Measurements from ENCODE around the gene AMPD3. TPM values are rescaled to one million over a fixed set of nuclear protein-coding genes. Genes with fewer than 3 reads are reported as not detected.

The AMPD3 gene
- total RNA-seq, 1 donor from 2014 or later: 3.0 TPM

DNA sequence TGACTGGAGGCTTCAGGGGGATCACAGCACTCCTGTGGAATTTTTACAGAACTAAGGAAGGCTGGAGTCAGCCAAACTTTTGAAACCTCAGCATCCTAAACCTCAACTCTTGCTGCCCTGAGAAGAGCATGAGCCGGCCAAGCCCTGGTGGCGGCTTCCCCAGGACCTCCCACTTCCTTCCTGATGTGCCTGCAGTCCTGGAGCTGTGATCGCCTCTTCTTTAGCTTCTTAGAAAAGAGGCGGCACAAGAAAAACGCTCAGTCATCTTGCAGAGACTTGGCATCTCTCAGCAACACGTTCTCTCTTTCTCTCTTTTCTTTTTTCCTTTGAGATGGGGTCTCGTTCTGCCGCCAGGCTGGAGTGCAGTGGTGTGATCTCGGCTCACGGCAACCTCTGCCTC lies 40.4 kb upstream of the AMPD3 start:
- Histone ChIP-seq H3K9me3 (ENCODE audit: low read depth) (no peaks in the 10 kb centered on the region), H3K9ac (no peak overlapping the region), H3K36me3 (no peaks in the 10 kb centered on the region), H3K4me3 (no peak overlapping the region), H3K4me1 (no peaks in the 10 kb centered on the region), H3K79me2 (ENCODE audit: low read depth) (no peaks in the 10 kb centered on the region), H3K27ac (no peak overlapping the region), H3F3A (ENCODE audit: low read depth) (no peaks in the 10 kb centered on the region), H3K27me3 (no peaks in the 10 kb centered on the region), H4K20me1 (ENCODE audit: low read depth) (no peaks in the 10 kb centered on the region), H2AFZ (replicated peaks) (peak overlapping the region; percentile 68), H3K4me2 (no peak overlapping the region)
- no peak for DNase-seq (ENCODE audit: low spot score)
- Mint-ChIP-seq H3K27ac (no peak overlapping the region), H3K4me1 (no peaks in the 10 kb centered on the region), H3K36me3 (no peaks in the 10 kb centered on the region), H3K4me3 (no peak overlapping the region), H3K27me3 (ENCODE audit: insufficient read depth, low read depth) (no peaks in the 10 kb centered on the region), H3K9me3 (no peaks in the 10 kb centered on the region)
- TF ChIP-seq EZH2phosphoT487 (IDR thresholded peaks at IDR 0.05) (no peak), EZH2 (IDR thresholded peaks at IDR 0.05) (no peak)
- TF ChIP-seq, protein P1, sequence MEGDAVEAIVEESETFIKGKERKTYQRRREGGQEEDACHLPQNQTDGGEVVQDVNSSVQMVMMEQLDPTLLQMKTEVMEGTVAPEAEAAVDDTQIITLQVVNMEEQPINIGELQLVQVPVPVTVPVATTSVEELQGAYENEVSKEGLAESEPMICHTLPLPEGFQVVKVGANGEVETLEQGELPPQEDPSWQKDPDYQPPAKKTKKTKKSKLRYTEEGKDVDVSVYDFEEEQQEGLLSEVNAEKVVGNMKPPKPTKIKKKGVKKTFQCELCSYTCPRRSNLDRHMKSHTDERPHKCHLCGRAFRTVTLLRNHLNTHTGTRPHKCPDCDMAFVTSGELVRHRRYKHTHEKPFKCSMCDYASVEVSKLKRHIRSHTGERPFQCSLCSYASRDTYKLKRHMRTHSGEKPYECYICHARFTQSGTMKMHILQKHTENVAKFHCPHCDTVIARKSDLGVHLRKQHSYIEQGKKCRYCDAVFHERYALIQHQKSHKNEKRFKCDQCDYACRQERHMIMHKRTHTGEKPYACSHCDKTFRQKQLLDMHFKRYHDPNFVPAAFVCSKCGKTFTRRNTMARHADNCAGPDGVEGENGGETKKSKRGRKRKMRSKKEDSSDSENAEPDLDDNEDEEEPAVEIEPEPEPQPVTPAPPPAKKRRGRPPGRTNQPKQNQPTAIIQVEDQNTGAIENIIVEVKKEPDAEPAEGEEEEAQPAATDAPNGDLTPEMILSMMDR (IDR thresholded peaks at IDR 0.05): no peak

DNA sequence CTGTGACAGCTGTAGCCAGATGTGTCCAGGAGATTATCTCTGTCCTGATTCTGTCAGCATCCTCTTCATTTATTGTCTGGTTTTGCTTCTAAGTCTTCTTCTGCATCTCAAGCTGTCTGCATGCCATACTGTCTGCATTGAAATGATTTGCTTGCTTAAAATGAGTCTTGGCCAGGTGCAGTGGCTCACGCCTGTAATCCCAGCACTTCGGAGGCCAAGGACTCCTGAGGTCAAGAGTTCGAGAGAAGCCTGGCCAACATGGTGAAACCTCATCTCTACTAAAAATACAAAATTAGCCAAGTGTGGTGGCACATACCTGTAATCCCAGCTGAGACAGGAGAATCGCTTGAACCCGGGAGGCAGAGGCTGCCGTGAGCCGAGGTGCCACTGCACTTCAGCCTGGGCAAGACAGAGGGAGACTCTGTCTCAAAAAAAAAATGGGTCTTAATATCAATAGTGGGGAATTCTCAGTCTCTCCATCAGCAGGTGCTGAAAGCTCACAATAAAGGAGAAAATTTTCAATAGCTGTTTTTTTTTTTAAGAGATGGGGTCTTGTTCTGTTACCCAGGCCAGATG lies 39.2 kb upstream of the AMPD3 start:
- Mint-ChIP-seq H3K36me3 (no peaks in the 10 kb centered on the region), H3K27ac (no peak overlapping the region), H3K4me3 (no peak overlapping the region), H3K4me1 (no peaks in the 10 kb centered on the region), H3K9me3 (peaks cover 3% of the 10 kb centered on the region), H3K27me3 (ENCODE audit: insufficient read depth, low read depth) (no peaks in the 10 kb centered on the region)
- no peak overlapping the region for H2AFZ ChIP-seq (replicated peaks)
- H3K4me2 ChIP-seq: no peak overlapping the region
- DNase-seq (ENCODE audit: low spot score): no peak
- no peaks in the 10 kb centered on the region for H3K36me3 ChIP-seq
- TF ChIP-seq EZH2phosphoT487 (IDR thresholded peaks at IDR 0.05) (no peak), EZH2 (IDR thresholded peaks at IDR 0.05) (no peak)
- TF ChIP-seq, protein P1 (IDR thresholded peaks at IDR 0.05): no peak
- no peaks in the 10 kb centered on the region for H4K20me1 ChIP-seq (ENCODE audit: low read depth)
- H3K79me2 ChIP-seq (ENCODE audit: low read depth): no peaks in the 10 kb centered on the region
- no peaks in the 10 kb centered on the region for H3F3A ChIP-seq (ENCODE audit: low read depth)
- no peaks in the 10 kb centered on the region for H3K9me3 ChIP-seq (ENCODE audit: low read depth)
- no peak overlapping the region for H3K9ac ChIP-seq
- no peaks in the 10 kb centered on the region for H3K27me3 ChIP-seq
- H3K27ac ChIP-seq: no peak overlapping the region
- no peak overlapping the region for H3K4me3 ChIP-seq
- H3K4me1 ChIP-seq: no peaks in the 10 kb centered on the region

GRCh38 chr11:10418259-10418949 lies 36.7 kb upstream of the AMPD3 start:
- Histone ChIP-seq H3K4me1 (no peaks in the 10 kb centered on the region), H3K4me3 (no peak overlapping the region), H3K4me2 (no peak overlapping the region), H3K36me3 (no peaks in the 10 kb centered on the region), H3K9me3 (ENCODE audit: low read depth) (no peaks in the 10 kb centered on the region), H3F3A (ENCODE audit: low read depth) (no peaks in the 10 kb centered on the region), H3K27me3 (no peaks in the 10 kb centered on the region), H3K79me2 (ENCODE audit: low read depth) (no peaks in the 10 kb centered on the region), H4K20me1 (ENCODE audit: low read depth) (no peaks in the 10 kb centered on the region), H2AFZ (replicated peaks) (no peak overlapping the region), H3K9ac (no peak overlapping the region), H3K27ac (no peak overlapping the region)
- H3K27ac Mint-ChIP-seq: no peak overlapping the region
- H3K4me1 Mint-ChIP-seq: no peaks in the 10 kb centered on the region
- TF ChIP-seq EZH2 (IDR thresholded peaks at IDR 0.05): no peak
- TF ChIP-seq EZH2phosphoT487 (IDR thresholded peaks at IDR 0.05): no peak
- TF ChIP-seq, protein P1 (IDR thresholded peaks at IDR 0.05): no peak
- H3K9me3 Mint-ChIP-seq: peaks cover 11% of the 10 kb centered on the region
- no peak overlapping the region for H3K4me3 Mint-ChIP-seq
- H3K27me3 Mint-ChIP-seq (ENCODE audit: insufficient read depth, low read depth): peaks cover 4% of the 10 kb centered on the region
- H3K36me3 Mint-ChIP-seq: no peaks in the 10 kb centered on the region
- no peak for DNase-seq (ENCODE audit: low spot score)

Data from neural progenitor cell (in vitro differentiated cells).